Activated CD4-positive, alpha-beta T cell treated with anti-CD3 and anti-CD28 coated beads, Interleukin-2, amount 50 U/mL, for 1 hour (primary cell): ENCODE measurements around the gene LYSMD3.

Source experiments
- DNase-seq: peaks from one replicate; pipeline ENCODE4 v3.0.0-alpha.2; 2020

LYSMD3 gene

DNA sequence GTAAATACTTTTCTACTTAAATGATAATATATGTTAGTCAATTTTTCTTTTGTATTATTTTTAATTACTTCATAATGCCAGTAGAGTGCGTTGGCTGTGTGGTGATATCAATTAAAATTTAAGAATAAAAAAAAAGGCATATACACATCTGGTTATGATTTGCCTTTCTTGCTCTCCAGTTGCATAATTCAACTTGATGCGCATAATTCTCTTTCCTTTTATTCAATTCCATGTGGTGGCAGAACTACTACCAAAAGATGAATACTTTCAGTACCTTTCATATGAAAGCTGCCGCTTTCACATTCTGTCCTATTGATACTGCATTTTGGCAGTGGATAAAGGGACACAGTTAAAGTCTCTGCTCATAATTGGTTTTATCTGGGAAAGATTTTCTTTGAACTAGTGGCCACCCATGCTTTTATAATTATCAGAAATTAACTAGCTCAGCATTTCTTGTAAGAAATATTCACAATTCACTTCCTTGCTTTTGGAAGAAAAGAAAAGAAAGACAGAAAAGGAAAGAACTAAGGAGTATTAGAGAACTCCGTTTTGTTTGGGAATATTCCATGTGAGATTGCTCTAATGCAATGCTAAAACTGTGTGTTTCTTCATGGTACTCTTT is 16.9 kb upstream of the LYSMD3 start:
- no peak for DNase-seq

GRCh38 chr5:90545511-90545910 is 16.1 kb upstream of the LYSMD3 start:
- no peak for DNase-seq

GRCh38 chr5:90542827-90543519 is 13.6 kb upstream of the LYSMD3 start:
- no peak for DNase-seq

GRCh38 chr5:90534922-90535321 is 5.5 kb upstream of the LYSMD3 start:
- DNase-seq: no peak

DNA sequence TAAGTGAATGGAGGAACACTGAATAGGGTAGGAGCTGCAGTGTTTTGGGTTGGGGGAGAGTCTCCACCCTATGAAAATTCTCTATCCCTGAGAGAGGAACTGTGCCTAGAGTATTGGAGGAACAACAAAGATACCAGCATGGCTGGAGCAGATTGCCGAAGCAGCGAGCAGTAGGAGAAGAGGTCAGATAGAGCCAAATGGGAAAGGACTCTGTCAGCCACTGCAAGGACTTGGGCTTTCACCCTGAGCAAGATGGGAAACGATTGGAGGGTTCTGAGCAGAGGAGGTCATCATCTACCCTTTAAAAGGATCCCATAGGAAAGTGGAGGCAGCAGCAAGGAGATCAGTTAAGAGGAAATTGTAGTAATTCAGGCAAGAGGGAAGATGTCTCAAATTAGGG is 4.4 kb upstream of the LYSMD3 start:
- no peak for DNase-seq

GRCh38 chr5:90530736-90531487 is 1.5 kb upstream of the LYSMD3 start:
- no peak for DNase-seq

GRCh38 chr5:90529939-90530677 is 724 bp upstream of the LYSMD3 start:
- peak; percentile 40 for DNase-seq

DNA sequence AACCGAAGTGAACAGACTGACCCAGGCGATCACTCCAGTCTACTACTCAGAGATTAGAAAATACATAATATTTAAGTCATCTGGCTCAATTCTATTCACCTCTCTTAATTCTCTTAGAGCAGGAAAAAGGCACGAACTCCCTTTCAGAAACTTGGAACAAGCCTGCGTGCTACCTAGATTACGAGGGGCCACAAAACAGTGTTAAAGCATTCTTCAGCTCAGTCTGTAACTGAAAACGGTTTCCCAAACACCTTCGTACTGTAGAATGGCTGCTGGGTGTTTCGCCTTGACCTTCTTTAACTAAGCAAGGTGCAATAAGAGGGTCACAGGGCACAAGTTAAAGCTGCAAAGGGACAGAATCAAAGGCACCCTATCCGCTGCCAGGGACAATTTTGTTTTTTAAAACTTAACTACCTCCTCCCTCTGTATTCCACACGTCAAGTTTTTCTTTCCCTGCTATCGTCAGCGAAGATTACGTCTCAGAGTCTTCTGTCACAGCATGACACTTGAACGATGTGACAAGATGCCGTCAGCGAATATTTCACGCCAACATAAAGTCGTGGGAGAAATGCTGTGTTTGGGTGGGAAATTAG is 687 bp downstream of the LYSMD3 start:
- DNase-seq: no peak

GRCh38 chr5:90519081-90519480 is 10.3 kb downstream of the LYSMD3 start:
- DNase-seq: no peak

GRCh38 chr5:90518661-90519060 is 10.7 kb downstream of the LYSMD3 start:
- DNase-seq: no peak

DNA sequence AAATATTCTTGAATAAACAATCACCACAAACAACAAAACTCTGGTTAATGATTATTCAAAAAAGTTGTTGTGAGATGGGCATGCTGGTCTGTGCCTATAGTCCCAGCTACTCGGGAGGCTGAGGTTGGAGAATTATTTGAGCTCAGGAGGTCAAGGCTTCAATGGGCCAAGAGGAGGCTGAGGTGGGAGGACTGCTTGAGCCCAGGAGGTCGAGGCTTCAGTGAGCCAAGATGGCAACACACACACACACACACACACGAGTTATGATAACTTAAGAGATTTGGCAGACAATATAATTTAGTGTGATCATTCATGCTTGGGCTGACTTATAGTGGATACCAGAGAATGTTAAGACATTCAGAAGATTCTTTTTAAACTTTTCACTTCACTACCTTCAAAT is 14.9 kb downstream of the LYSMD3 start:
- no peak for DNase-seq

DNA sequence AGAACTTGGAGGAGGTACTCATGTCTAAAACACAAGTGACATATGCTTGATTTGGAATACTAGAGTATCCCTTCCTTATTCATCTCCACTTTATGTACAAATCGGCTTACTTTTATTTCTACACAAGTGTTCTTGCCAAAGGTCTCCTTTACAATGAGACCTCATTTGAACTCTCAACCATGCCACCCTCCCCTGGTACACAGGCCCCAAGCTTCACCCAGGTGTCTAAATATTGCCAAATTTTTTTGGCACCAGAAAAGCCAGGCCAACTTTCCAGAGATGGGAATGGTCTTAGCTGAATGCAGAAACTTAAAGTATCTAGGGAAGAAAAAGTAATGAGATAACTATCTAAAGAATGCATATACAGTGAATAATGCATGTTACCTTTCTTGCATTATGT is 18.9 kb downstream of the LYSMD3 start:
- no peak for DNase-seq

GRCh38 chr5:90506221-90506620 is 23.2 kb downstream of the LYSMD3 start:
- DNase-seq: no peak

DNA sequence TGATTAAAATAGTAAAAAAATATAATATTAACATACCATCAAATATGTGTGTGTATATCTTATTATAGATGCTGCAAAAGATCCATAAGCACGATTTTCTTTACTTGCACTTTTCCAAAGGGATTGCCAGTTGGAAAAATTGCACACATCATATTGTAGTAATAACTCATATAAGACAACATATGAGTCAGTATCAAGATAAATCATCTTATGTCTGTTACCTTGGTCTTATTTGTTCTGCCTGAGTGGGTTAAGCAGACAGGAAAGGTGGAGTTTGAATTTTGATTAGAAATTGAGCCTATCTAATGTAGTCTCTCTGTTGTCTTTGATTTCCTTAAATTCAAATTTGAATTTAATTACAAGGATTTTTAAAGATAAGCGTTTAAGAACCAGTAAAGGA is 24.6 kb downstream of the LYSMD3 start:
- no peak for DNase-seq

DNA sequence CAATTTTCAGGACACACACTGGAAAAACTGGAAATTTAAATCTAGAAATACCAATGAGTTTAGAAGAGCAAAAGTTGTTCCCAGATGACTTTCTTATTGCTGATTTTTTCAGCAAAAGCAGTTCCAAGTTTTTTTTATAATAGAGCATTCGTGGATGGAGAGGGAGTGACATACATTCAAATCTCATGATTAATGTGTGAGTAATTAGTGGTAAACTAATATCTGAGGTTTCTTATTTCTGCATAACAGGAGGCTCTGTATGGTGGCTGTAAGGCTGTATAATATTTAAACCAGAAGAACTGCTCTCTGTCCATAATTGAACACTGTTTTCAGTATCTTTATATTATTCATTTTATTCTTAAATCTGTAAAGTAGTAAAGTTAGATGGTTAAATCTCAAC is 25.8 kb downstream of the LYSMD3 start:
- no peak for DNase-seq

GRCh38 chr5:90495146-90495545 is 34.2 kb downstream of the LYSMD3 start:
- DNase-seq: no peak

GRCh38 chr5:90494043-90494442 is 35.3 kb downstream of the LYSMD3 start:
- no peak for DNase-seq

DNA sequence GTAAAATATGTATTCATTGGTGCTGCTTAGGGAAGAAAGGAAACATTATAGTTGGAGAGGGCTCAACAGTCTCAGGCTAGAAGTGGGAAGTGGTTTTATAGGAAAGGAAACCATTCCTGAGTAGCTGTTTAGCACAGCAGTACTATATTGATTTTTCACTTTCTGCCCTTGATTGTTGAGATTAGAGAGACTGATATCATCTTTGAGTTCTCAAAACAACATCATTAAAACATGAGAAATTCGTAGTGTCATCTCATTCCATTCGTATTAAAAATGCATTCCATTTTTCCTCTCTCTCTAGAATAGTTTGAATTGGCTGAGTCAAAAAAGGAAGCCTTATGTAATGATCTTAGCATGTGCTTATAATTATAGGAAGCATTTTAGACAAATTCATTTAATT is 40.6 kb downstream of the LYSMD3 start:
- DNase-seq: no peak

GRCh38 chr5:90484540-90484939 is 44.8 kb downstream of the LYSMD3 start:
- no peak for DNase-seq

- no peak for DNase-seq
Observed at GRCh38 chr5:90483206-90483605, 46.2 kb downstream of the LYSMD3 start.

DNA sequence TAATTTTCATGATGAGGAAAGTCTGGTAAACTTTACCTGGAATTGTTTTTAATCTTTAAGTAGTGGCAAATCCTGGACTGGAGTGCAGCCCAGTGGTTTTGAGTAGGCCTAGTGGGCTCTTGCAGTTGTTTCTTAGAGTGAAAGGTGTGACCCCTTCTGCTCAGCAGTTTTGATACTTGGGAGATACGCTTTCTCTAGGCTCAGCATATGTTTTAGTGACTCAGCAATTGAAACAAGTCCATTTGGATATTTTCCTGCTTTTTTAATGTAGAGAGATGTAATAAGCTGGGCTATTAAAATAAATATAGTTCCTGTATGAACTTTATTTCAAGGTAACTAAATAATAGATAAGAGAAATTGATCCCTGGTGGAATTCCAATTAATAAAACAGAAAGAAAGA is 48.7 kb downstream of the LYSMD3 start:
- no peak for DNase-seq

DNA sequence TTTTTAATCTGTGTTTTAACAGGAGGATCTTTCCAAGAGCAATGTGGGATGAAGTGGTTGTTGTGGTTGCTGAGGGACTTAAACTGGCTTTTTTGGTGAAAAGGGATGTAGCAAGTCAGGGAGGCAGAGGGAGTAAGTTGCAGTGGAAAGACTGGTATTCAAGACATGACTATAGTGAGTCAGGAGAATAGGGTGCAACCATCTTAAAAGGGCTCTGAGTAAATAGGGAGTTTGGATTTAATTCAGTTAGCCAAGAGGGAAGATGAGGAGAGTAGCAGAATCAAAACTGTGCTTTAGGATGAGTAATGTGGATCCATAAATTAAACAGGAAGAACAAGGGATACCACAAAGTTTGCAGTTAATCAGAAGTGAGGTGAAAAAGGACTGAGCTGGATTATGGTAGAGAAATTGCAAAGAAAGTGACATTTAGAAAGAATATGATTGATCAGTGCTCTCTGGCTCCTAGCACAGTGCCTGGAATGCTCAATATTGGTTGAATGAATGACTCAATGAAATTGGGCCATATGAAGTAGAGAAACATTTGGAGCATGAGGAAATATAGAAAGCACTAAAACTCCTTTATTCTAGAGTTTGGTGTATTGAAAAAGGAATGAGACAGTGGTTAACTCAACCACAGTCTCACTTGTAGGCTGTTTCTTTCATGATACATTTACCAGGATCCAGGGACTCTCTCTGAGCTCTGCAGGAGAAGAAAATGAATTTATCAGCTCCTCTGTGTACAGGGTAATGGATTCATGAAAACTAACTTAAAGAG is 49.6 kb downstream of the LYSMD3 start:
- no peak for DNase-seq
